ENCODE results near the gene LRRTM2.

DNA sequence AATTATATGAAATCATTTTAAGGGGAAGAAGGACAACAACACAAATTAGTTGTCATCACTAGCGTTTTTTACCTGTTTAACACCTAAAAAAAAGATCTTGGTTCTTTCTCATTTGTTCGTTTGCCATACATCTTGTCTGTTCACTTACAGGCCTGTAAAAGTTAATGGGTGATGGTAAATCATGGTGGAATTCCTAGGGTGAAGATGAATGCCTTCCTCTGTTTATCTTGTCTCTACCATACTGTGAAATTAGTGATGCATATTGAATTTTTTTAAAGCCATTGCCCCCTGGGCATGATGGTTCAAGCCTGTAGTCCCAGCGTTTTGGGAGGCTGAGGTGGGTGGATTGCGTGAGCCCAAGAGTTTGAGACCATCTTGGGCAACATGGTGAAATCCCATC, 46.6 kb downstream of the LRRTM2 start:
- no peak for TF ChIP-seq POLR2A (IDR thresholded peaks at IDR 0.05)
- TF ChIP-seq, protein P1, sequence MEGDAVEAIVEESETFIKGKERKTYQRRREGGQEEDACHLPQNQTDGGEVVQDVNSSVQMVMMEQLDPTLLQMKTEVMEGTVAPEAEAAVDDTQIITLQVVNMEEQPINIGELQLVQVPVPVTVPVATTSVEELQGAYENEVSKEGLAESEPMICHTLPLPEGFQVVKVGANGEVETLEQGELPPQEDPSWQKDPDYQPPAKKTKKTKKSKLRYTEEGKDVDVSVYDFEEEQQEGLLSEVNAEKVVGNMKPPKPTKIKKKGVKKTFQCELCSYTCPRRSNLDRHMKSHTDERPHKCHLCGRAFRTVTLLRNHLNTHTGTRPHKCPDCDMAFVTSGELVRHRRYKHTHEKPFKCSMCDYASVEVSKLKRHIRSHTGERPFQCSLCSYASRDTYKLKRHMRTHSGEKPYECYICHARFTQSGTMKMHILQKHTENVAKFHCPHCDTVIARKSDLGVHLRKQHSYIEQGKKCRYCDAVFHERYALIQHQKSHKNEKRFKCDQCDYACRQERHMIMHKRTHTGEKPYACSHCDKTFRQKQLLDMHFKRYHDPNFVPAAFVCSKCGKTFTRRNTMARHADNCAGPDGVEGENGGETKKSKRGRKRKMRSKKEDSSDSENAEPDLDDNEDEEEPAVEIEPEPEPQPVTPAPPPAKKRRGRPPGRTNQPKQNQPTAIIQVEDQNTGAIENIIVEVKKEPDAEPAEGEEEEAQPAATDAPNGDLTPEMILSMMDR (IDR thresholded peaks at IDR 0.05): no peak

Data from lower leg skin (tissue), 3 donors.